NCI-H774 (cell line): Measurements from ENCODE around the gene F2.

ENCODE experiments used
- DNase-seq: peaks from one replicate; lab custom pipeline; 2025; lab: John Stamatoyannopoulos, UW

Gene F2

GRCh38 chr11:46743693-46744339 is 24.8 kb downstream of the F2 start:
- DNase-seq, result peak; percentile 44

- no peak for DNase-seq
Observed at GRCh38 chr11:46745328-46745727, 26.3 kb downstream of the F2 start.

- DNase-seq, result no peak
Observed at GRCh38 chr11:46745995-46746394, 27.0 kb downstream of the F2 start.

- no peak for DNase-seq
Observed at GRCh38 chr11:46747150-46747549, 28.1 kb downstream of the F2 start.

- no peak for DNase-seq
Observed at GRCh38 chr11:46755962-46756361, 36.9 kb downstream of the F2 start.

GRCh38 chr11:46759196-46759595 is 40.2 kb downstream of the F2 start:
- DNase-seq, result no peak

- no peak for DNase-seq
Observed at GRCh38 chr11:46760429-46761128, 41.6 kb downstream of the F2 start.

GRCh38 chr11:46761807-46762206 is 42.8 kb downstream of the F2 start:
- DNase-seq, result no peak

- DNase-seq, result no peak
Observed at GRCh38 chr11:46762248-46762647, 43.2 kb downstream of the F2 start.

GRCh38 chr11:46766656-46767055 is 47.6 kb downstream of the F2 start:
- DNase-seq, result no peak

- no peak for DNase-seq
Observed at GRCh38 chr11:46769636-46770221, 50.7 kb downstream of the F2 start.

GRCh38 chr11:46776878-46777277 is 57.9 kb downstream of the F2 start:
- DNase-seq, result no peak

- no peak for DNase-seq
Observed at GRCh38 chr11:46778416-46778815, 59.4 kb downstream of the F2 start.
